Activated naive CD4-positive, alpha-beta T cell treated with anti-CD3 and anti-CD28 coated beads, Interleukin-2, amount 50 U/mL, for 24 hours (primary cell): ENCODE data around the gene FALEC.
"Not testable (repeated sequence)": the region's sequence is repeated elsewhere in the genome, so short reads cannot be mapped to it uniquely, and the experiment has no call there.

ENCODE experiments used
- H3K27ac Mint-ChIP-seq: one replicate; pipeline ENCODE4 v1.8.0; 2021; ENCODE audit warnings: mild to moderate bottlenecking, mixed read lengths
- H3K27me3 Mint-ChIP-seq: one replicate; pipeline ENCODE4 v1.8.0; 2021; ENCODE audit warnings: mixed read lengths
- H3K36me3 Mint-ChIP-seq: one replicate; pipeline ENCODE4 v1.8.0; 2021; ENCODE audit warnings: mixed read lengths
- H3K4me1 Mint-ChIP-seq: one replicate; pipeline ENCODE4 v1.8.0; 2021; ENCODE audit warnings: mixed read lengths
- H3K4me3 Mint-ChIP-seq: one replicate; pipeline ENCODE4 v1.8.0; 2021; ENCODE audit warnings: mild to moderate bottlenecking, mixed read lengths
- H3K9me3 Mint-ChIP-seq: one replicate; pipeline ENCODE4 v1.8.0; 2021; ENCODE audit warnings: mixed read lengths

Gene FALEC

GRCh38 chr1:150558761-150559655 is 43.5 kb downstream of the FALEC start:
- no peaks in the 10 kb centered on the region for H3K36me3 Mint-ChIP-seq
- no peaks in the 10 kb centered on the region for H3K27me3 Mint-ChIP-seq
- no peak overlapping the region for H3K27ac Mint-ChIP-seq
- peaks cover 35% of the 10 kb centered on the region for H3K4me1 Mint-ChIP-seq
- H3K9me3 Mint-ChIP-seq = no peaks in the 10 kb centered on the region
- H3K4me3 Mint-ChIP-seq = no peak overlapping the region

- Mint-ChIP-seq H3K27me3 (no peaks in the 10 kb centered on the region), H3K4me3 (no peak overlapping the region), H3K27ac (no peak overlapping the region), H3K36me3 (no peaks in the 10 kb centered on the region), H3K4me1 (peaks cover 40% of the 10 kb centered on the region), H3K9me3 (no peaks in the 10 kb centered on the region)
Measured at GRCh38 chr1:150559656-150560010, 44.1 kb downstream of the FALEC start.

- no peaks in the 10 kb centered on the region for H3K36me3 Mint-ChIP-seq
- H3K4me1 Mint-ChIP-seq = peaks cover 43% of the 10 kb centered on the region
- no peaks in the 10 kb centered on the region for H3K9me3 Mint-ChIP-seq
- peak overlapping the region; percentile 89 for H3K4me3 Mint-ChIP-seq
- H3K27me3 Mint-ChIP-seq = no peaks in the 10 kb centered on the region
- peak overlapping the region; percentile 65 for H3K27ac Mint-ChIP-seq
Measured at GRCh38 chr1:150560011-150560438, 44.5 kb downstream of the FALEC start.

GRCh38 chr1:150560576-150561253 is 45.2 kb downstream of the FALEC start:
- H3K4me1 Mint-ChIP-seq = peaks cover 47% of the 10 kb centered on the region
- peak overlapping the region; percentile 89 for H3K4me3 Mint-ChIP-seq
- H3K9me3 Mint-ChIP-seq = no peaks in the 10 kb centered on the region
- peak overlapping the region; percentile 97 for H3K27ac Mint-ChIP-seq
- H3K27me3 Mint-ChIP-seq = no peaks in the 10 kb centered on the region
- H3K36me3 Mint-ChIP-seq = no peaks in the 10 kb centered on the region

- Mint-ChIP-seq H3K27ac (peak overlapping the region; percentile 97), H3K27me3 (no peaks in the 10 kb centered on the region), H3K36me3 (no peaks in the 10 kb centered on the region), H3K9me3 (no peaks in the 10 kb centered on the region), H3K4me3 (peak overlapping the region; percentile 89), H3K4me1 (peaks cover 53% of the 10 kb centered on the region)
Measured at GRCh38 chr1:150561254-150561973, 45.9 kb downstream of the FALEC start.

- H3K4me3 Mint-ChIP-seq = peak overlapping the region; percentile 89
- no peaks in the 10 kb centered on the region for H3K9me3 Mint-ChIP-seq
- no peaks in the 10 kb centered on the region for H3K27me3 Mint-ChIP-seq
- peak overlapping the region; percentile 97 for H3K27ac Mint-ChIP-seq
- H3K4me1 Mint-ChIP-seq = peaks cover 59% of the 10 kb centered on the region
- no peaks in the 10 kb centered on the region for H3K36me3 Mint-ChIP-seq
Measured at GRCh38 chr1:150561974-150562445, 46.5 kb downstream of the FALEC start.

GRCh38 chr1:150562446-150563339 is 47.1 kb downstream of the FALEC start:
- Mint-ChIP-seq H3K9me3 (no peaks in the 10 kb centered on the region), H3K36me3 (peaks cover 2% of the 10 kb centered on the region), H3K27ac (peak overlapping the region; percentile 97), H3K4me3 (peak overlapping the region; percentile 89), H3K4me1 (peaks cover 65% of the 10 kb centered on the region), H3K27me3 (no peaks in the 10 kb centered on the region)

GRCh38 chr1:150563340-150564038 is 47.9 kb downstream of the FALEC start:
- H3K4me3 Mint-ChIP-seq = peak overlapping the region; percentile 89
- peaks cover 73% of the 10 kb centered on the region for H3K4me1 Mint-ChIP-seq
- H3K27me3 Mint-ChIP-seq = no peaks in the 10 kb centered on the region
- peak overlapping the region; percentile 97 for H3K27ac Mint-ChIP-seq
- no peaks in the 10 kb centered on the region for H3K9me3 Mint-ChIP-seq
- H3K36me3 Mint-ChIP-seq = peaks cover 2% of the 10 kb centered on the region

- H3K4me3 Mint-ChIP-seq = peak overlapping the region; percentile 89
- H3K9me3 Mint-ChIP-seq = no peaks in the 10 kb centered on the region
- H3K4me1 Mint-ChIP-seq = peaks cover 82% of the 10 kb centered on the region
- H3K27ac Mint-ChIP-seq = peak overlapping the region; percentile 97
- no peaks in the 10 kb centered on the region for H3K27me3 Mint-ChIP-seq
- H3K36me3 Mint-ChIP-seq = peaks cover 5% of the 10 kb centered on the region
Measured at GRCh38 chr1:150564051-150564991, 48.8 kb downstream of the FALEC start.

GRCh38 chr1:150565240-150565991 is 49.9 kb downstream of the FALEC start:
- Mint-ChIP-seq H3K4me3 (peak overlapping the region; percentile 63), H3K27ac (peak overlapping the region; percentile 98), H3K4me1 (peaks cover 86% of the 10 kb centered on the region)
- H3K9me3 Mint-ChIP-seq, H3K27me3 Mint-ChIP-seq, H3K36me3 Mint-ChIP-seq: not testable (repeated sequence)

GRCh38 chr1:150566589-150567340 is 51.2 kb downstream of the FALEC start:
- H3K9me3 Mint-ChIP-seq = no peaks in the 10 kb centered on the region
- H3K27ac Mint-ChIP-seq = peak overlapping the region; percentile 98
- H3K36me3 Mint-ChIP-seq = peaks cover 13% of the 10 kb centered on the region
- no peaks in the 10 kb centered on the region for H3K27me3 Mint-ChIP-seq
- peak overlapping the region; percentile 86 for H3K4me3 Mint-ChIP-seq
- H3K4me1 Mint-ChIP-seq = peaks cover 86% of the 10 kb centered on the region

GRCh38 chr1:150567341-150567716 is 51.8 kb downstream of the FALEC start:
- peak overlapping the region; percentile 98 for H3K27ac Mint-ChIP-seq
- peaks cover 85% of the 10 kb centered on the region for H3K4me1 Mint-ChIP-seq
- no peaks in the 10 kb centered on the region for H3K27me3 Mint-ChIP-seq
- H3K36me3 Mint-ChIP-seq = peaks cover 14% of the 10 kb centered on the region
- no peaks in the 10 kb centered on the region for H3K9me3 Mint-ChIP-seq
- peak overlapping the region; percentile 86 for H3K4me3 Mint-ChIP-seq
